Subcutaneous abdominal adipose tissue (tissue), 5 donors: ENCODE results near the gene TTL.

Experiments used
- H3K27ac ChIP-seq: one replicate; pipeline ENCODE4 v1.7.0; 2013; ENCODE audit warnings: low read depth, mild to moderate bottlenecking, inconsistent platforms, low read length, moderate library complexity
- H3K27me3 ChIP-seq, 5 donors: one replicate each; pipeline ENCODE4 v1.7.0; 2013; ENCODE audit warnings: low read length in 5 of 5, inconsistent platforms in 1 of 5; ENCODE audit not compliant: control insufficient read depth in 5 of 5, insufficient read depth in 4 of 5
- H3K36me3 ChIP-seq, 5 donors: one replicate each; pipeline ENCODE4 v1.7.0; 2013; ENCODE audit warnings: low read length in 5 of 5; ENCODE audit not compliant: control insufficient read depth in 5 of 5, insufficient read depth in 5 of 5
- H3K4me1 ChIP-seq, 5 donors: one replicate each; pipeline ENCODE4 v1.7.0; 2013; ENCODE audit warnings: low read length in 5 of 5, mild to moderate bottlenecking in 3 of 5, moderate library complexity in 1 of 5; ENCODE audit not compliant: control insufficient read depth in 5 of 5, insufficient read depth in 5 of 5
- H3K4me3 ChIP-seq, 5 donors: one replicate each; pipeline ENCODE4 v1.7.0; 2013; ENCODE audit warnings: low read length in 5 of 5, low read depth in 1 of 5
- H3K9ac ChIP-seq, 5 donors: one replicate each; pipeline ENCODE4 v1.7.0; 2013; ENCODE audit warnings: low read length in 5 of 5, mild to moderate bottlenecking in 4 of 5, moderate library complexity in 3 of 5
- H3K9me3 ChIP-seq, 5 donors: one replicate each; pipeline ENCODE4 v1.7.0; 2013; ENCODE audit warnings: low read length in 5 of 5; ENCODE audit not compliant: control insufficient read depth in 5 of 5
- donor health status: healthy.
- donor health status: healthy.
- donor health status: healthy.
- donor health status: healthy.
- donor health status: healthy.

The TTL gene

DNA sequence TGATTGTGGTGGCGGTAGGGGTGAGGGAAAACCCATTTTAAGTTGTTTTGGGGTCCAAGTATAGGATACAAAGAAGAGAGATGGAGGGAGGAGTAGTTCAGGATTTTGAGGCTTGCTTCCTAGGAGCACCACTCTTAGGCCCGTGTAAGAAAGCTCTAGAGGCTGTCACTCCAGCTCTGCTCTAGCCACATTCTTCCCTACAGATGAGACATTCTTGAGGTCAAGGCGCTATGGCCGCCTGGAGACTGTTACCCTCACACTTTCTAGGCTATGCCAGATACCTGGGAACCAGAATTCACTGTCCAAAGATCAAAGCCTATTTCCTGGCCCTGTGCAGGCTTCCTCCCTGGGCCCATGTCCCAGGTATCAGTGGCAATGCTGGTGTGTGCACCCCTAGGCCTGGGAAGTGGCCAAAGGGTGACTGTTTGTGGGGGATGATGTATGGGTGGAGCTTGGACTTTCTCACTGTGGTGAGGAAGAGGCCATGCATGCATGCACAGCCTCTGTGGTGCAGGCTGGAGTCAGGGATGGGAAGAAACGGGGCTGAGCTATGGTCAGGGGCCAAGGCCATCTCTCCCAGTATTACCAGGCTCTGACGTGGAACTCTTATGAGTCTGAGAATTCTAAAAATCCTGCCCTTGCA lies 7.0 kb upstream of the TTL start:
- H3K4me3 ChIP-seq, result no peak overlapping the region
- H3K27me3 ChIP-seq, result no peaks in the 10 kb centered on the region
- no peaks in the 10 kb centered on the region for H3K36me3 ChIP-seq
- H3K4me1 ChIP-seq, result no peaks in the 10 kb centered on the region
- H3K9ac ChIP-seq, result no peak overlapping the region
- no peaks in the 10 kb centered on the region for H3K9me3 ChIP-seq
- no peak overlapping the region for H3K27ac ChIP-seq

GRCh38 chr2:112476434-112476833 lies 5.5 kb upstream of the TTL start:
- Histone ChIP-seq H3K36me3 (no peaks in the 10 kb centered on the region), H3K27ac (no peak overlapping the region), H3K9ac (no peak overlapping the region), H3K9me3 (no peaks in the 10 kb centered on the region), H3K27me3 (no peaks in the 10 kb centered on the region), H3K4me1 (peaks cover 0 to 10% (median 10%) of the 10 kb centered on the region in 5 donors), H3K4me3 (no peak overlapping the region)

DNA sequence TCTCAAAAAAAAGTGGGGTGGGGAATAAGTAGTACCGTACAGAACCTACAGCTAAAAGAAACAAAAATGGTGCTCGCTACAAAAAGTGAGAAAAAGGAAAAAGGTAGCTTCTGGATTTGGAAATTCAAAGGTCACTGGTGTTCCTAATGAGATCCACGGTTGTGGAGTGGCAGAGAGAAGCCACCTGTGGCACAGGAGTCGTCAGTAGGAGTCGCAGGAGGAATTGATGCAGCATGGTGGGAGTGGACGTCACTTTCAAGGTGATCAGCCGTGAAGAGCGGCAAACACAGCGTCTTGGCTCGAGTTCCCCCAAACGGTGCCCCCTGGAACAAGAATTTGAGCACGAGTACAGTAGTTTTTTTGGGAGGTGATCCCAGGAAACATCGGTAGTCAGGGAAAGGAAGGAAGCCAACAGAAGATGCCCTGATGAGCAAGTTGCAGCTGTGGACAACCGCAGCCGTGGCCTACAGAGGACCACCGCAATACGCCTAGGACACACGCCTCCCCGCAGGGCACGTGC lies 1.4 kb upstream of the TTL start:
- H3K36me3 ChIP-seq, result no peaks in the 10 kb centered on the region
- H3K27ac ChIP-seq, result no peak overlapping the region
- peak overlapping the region; percentile 44 to 89 (median 86) for H3K4me3 ChIP-seq
- H3K27me3 ChIP-seq, result no peaks in the 10 kb centered on the region
- no peaks in the 10 kb centered on the region for H3K9me3 ChIP-seq
- H3K4me1 ChIP-seq, result peaks cover 3 to 32% (median 26%) of the 10 kb centered on the region in 5 donors
- peak overlapping the region in 2 of 5 donors; percentile 84 to 89 for H3K9ac ChIP-seq

DNA sequence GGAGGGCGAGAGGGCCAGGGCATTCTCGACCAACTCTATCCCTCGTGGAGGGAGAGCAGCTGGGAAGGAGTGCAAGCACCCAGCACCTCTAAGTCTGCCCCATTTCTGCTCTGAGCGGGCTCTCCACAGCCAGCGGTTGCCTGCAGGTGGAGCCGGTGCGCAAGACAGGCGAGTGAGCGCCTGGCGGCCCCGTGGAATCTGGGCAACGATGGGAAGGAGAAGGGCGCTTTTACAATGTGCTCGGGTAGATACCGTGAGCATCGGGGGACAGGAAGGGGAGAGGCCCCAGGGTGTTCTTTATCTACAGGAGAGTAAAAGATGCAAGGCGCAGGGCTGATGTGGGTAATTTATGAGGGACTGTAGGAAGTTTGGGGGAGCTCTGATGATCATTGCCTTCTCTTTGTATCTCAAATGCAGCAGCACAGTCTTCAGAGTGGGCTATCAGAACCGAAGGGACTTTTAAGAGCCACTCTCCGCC lies 867 bp upstream of the TTL start:
- Histone ChIP-seq H3K4me1 (peaks cover 3 to 32% (median 26%) of the 10 kb centered on the region in 5 donors), H3K27ac (peak overlapping the region; percentile 88), H3K9me3 (no peaks in the 10 kb centered on the region), H3K27me3 (no peaks in the 10 kb centered on the region), H3K4me3 (peak overlapping the region; percentile 85 to 91 (median 89)), H3K9ac (peak overlapping the region; percentile 48 to 89 (median 83)), H3K36me3 (no peaks in the 10 kb centered on the region)

GRCh38 chr2:112482309-112483041 lies 519 bp downstream of the TTL start:
- no peaks in the 10 kb centered on the region for H3K27me3 ChIP-seq
- no peaks in the 10 kb centered on the region for H3K9me3 ChIP-seq
- peak overlapping the region; percentile 73 to 90 (median 85) for H3K9ac ChIP-seq
- H3K27ac ChIP-seq, result peak overlapping the region; percentile 82
- H3K4me1 ChIP-seq, result peaks cover 4 to 33% (median 26%) of the 10 kb centered on the region in 5 donors
- peaks cover 0 to 2% (median 0%) of the 10 kb centered on the region in 5 donors for H3K36me3 ChIP-seq
- peak overlapping the region; percentile 73 to 92 (median 91) for H3K4me3 ChIP-seq

- Histone ChIP-seq H3K9ac (peak overlapping the region in 2 of 5 donors; percentile 89 to 90), H3K4me3 (peak overlapping the region; percentile 73 to 92 (median 91)), H3K36me3 (peaks cover 0 to 2% (median 0%) of the 10 kb centered on the region in 5 donors), H3K4me1 (peaks cover 6 to 39% (median 26%) of the 10 kb centered on the region in 5 donors), H3K27ac (peak overlapping the region; percentile 82), H3K27me3 (no peaks in the 10 kb centered on the region), H3K9me3 (no peaks in the 10 kb centered on the region)
These were observed 1.1 kb downstream of the TTL start for GRCh38 chr2:112483042-112483473.

GRCh38 chr2:112483831-112484230 lies 1.9 kb downstream of the TTL start:
- Histone ChIP-seq H3K27ac (no peak overlapping the region), H3K4me1 (peaks cover 6 to 43% (median 26%) of the 10 kb centered on the region in 5 donors), H3K36me3 (peaks cover 0 to 2% (median 0%) of the 10 kb centered on the region in 5 donors), H3K9me3 (no peaks in the 10 kb centered on the region), H3K9ac (no peak overlapping the region), H3K4me3 (peak overlapping the region in 3 of 5 donors; percentile 83 to 92 (median 91)), H3K27me3 (no peaks in the 10 kb centered on the region)

DNA sequence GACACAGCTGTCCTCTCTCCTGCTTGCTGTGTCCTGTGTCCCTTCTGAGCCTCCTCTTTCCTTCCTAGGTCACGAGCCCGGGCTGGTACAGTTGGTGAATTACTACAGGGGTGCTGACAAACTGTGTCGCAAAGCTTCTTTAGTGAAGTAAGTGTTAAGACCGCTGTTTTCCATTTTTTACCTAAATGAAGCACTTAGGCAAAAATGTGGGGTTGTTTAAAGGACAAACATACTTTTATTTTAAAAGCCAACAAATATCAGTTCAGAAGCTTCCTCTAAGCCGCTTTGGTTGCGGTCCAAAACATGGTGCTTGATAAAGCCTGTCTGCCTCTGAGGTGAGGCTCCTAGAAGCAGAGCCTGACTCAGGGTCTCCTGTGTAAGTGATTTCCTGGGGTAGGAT lies 3.9 kb downstream of the TTL start:
- Histone ChIP-seq H3K27ac (no peak overlapping the region), H3K36me3 (peaks cover 0 to 2% (median 0%) of the 10 kb centered on the region in 5 donors), H3K4me3 (no peak overlapping the region)

DNA sequence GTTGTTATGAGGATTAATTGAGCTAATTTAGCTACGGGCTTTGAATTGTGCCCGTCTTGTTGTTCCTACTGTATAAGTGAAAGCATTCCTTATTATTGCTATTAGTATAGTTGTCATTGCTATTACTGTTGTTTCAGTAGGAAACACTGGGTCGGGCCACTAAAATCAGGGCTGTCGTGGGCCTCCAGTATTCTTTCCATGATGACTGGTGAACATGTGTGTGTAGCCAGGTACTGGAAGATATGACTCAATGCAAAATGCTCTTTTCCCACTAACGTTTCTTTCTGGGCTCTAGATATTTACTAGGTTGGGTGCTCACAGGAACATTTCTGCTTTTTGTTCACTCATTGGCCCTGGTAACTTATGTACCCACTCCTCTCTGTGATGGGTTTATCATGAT lies 4.9 kb downstream of the TTL start:
- Histone ChIP-seq H3K36me3 (peaks cover 0 to 2% (median 0%) of the 10 kb centered on the region in 5 donors), H3K27ac (no peak overlapping the region), H3K9ac (no peak overlapping the region), H3K9me3 (no peaks in the 10 kb centered on the region), H3K27me3 (no peaks in the 10 kb centered on the region), H3K4me1 (peaks cover 6 to 31% (median 14%) of the 10 kb centered on the region in 5 donors), H3K4me3 (no peak overlapping the region)

More for the DNA sequence above, 3.9 kb downstream of the TTL start:
- Histone ChIP-seq H3K9ac (no peak overlapping the region), H3K9me3 (no peaks in the 10 kb centered on the region), H3K4me1 (peaks cover 6 to 39% (median 22%) of the 10 kb centered on the region in 5 donors), H3K27me3 (no peaks in the 10 kb centered on the region)
